ENCODE measurements around the gene PICK1.

PICK1 gene

DNA sequence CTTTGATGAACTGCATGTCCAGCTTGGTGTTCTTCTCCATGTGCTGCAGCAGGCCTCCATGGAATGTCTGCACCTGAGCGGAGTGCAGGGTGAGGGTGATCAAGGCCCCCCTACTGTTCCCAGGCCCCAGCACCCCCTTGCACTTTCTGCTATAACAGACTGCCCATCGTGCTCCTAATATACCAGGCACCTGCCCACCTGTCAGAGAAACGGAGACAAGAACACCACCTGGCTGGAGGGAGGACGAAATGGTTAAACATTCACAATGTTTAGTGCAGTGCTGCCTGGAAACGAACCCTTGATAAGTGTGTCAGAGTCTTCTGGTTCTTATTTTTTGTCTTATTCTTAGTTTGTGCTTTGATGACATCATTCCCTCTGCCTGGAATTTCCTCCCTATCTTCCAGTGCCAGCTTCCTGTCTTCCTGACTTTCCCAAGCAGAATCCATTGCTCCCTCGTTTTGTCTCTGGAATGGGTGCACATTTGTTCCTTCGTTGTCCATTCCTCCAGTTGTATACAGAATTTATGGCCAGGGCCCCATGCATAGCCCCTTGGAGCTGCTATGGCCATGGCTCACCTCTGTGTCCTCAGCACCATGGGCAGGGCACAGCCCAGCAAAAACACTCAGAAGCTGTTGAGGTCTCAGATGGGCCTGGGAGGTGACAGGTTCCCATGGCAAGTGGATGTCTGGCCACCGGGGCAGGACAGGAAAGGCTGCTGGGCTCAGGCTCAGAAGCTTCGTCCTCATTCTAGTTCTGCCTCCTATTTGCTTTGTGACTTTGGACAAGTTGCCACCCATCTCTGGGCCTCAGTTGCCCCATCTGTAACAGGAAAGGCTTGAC, 41.4 kb downstream of the PICK1 start:
- H3K27me3 ChIP-seq (ENCODE audit: control insufficient read depth, insufficient read depth, low read length): no peaks in the 10 kb centered on the region
- TF ChIP-seq, protein P1, sequence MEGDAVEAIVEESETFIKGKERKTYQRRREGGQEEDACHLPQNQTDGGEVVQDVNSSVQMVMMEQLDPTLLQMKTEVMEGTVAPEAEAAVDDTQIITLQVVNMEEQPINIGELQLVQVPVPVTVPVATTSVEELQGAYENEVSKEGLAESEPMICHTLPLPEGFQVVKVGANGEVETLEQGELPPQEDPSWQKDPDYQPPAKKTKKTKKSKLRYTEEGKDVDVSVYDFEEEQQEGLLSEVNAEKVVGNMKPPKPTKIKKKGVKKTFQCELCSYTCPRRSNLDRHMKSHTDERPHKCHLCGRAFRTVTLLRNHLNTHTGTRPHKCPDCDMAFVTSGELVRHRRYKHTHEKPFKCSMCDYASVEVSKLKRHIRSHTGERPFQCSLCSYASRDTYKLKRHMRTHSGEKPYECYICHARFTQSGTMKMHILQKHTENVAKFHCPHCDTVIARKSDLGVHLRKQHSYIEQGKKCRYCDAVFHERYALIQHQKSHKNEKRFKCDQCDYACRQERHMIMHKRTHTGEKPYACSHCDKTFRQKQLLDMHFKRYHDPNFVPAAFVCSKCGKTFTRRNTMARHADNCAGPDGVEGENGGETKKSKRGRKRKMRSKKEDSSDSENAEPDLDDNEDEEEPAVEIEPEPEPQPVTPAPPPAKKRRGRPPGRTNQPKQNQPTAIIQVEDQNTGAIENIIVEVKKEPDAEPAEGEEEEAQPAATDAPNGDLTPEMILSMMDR (IDR thresholded peaks at IDR 0.05): no peak
- H3K36me3 ChIP-seq (ENCODE audit: control insufficient read depth, insufficient read depth, low read length): no peaks in the 10 kb centered on the region
- H2AFZ ChIP-seq: no peak overlapping the region
- no peaks in the 10 kb centered on the region for H3K9me3 ChIP-seq (ENCODE audit: control insufficient read depth, low read length)
- no peak overlapping the region for H3K27ac ChIP-seq
- no peaks in the 10 kb centered on the region for H3K4me1 ChIP-seq
- H3K4me2 ChIP-seq (ENCODE audit: low read length): no peak overlapping the region
- H3K79me2 ChIP-seq: no peaks in the 10 kb centered on the region
- no peak overlapping the region for H3K9ac ChIP-seq
- no peak overlapping the region for H3K4me3 ChIP-seq (ENCODE audit: low read depth, low read length)

DNA sequence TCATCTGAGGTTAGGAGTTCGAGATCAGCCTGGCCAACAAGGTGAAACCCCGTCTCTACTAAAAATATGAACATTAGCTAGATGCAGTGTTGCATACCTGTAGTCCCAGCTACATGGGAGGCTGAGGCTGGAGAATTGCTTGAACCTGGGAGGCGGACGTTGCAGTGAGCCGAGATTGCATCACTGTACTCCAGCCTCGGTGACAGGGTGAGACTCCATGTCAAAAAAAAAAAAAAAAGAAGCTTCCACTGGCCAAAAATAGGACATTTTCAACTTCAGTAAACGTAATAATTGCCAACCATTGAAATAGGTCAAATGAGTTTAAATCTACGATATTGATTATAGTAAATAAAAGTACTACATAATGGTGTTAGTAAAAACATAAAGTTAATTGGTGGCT, 46.4 kb downstream of the PICK1 start:
- Histone ChIP-seq H3K27ac (no peak overlapping the region), H3K9ac (no peak overlapping the region), H3K79me2 (no peaks in the 10 kb centered on the region), H2AFZ (no peak overlapping the region), H3K4me2 (ENCODE audit: low read length) (no peak overlapping the region), H3K27me3 (ENCODE audit: control insufficient read depth, insufficient read depth, low read length) (no peaks in the 10 kb centered on the region), H3K4me1 (no peaks in the 10 kb centered on the region), H3K36me3 (ENCODE audit: control insufficient read depth, insufficient read depth, low read length) (no peaks in the 10 kb centered on the region), H3K9me3 (ENCODE audit: control insufficient read depth, low read length) (no peaks in the 10 kb centered on the region), H3K4me3 (ENCODE audit: low read depth, low read length) (no peak overlapping the region)
- TF ChIP-seq, protein P1 (IDR thresholded peaks at IDR 0.05): no peak

DNA sequence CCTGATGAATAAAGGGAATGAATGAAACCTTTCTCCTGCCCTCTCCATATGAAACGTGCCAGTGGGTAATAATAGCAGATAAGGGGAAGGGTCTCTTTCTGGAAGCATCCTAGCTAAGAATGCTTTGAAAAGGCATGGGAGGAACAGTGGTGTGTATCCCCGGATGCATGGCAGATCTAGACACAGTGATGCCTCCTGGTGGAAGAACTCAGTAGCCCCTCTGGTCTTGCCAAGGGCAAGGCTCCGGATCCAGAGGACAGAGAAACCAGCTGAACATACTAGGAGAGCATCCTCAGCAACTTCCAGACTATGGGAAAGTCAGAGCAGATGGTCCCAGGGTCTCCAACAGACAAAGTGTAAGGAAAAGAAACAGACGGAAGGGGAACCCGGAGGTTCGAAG, 46.9 kb downstream of the PICK1 start:
- H3K9ac ChIP-seq: no peak overlapping the region
- no peaks in the 10 kb centered on the region for H3K36me3 ChIP-seq (ENCODE audit: control insufficient read depth, insufficient read depth, low read length)
- H3K4me3 ChIP-seq (ENCODE audit: low read depth, low read length): no peak overlapping the region
- no peaks in the 10 kb centered on the region for H3K27me3 ChIP-seq (ENCODE audit: control insufficient read depth, insufficient read depth, low read length)
- no peaks in the 10 kb centered on the region for H3K4me1 ChIP-seq
- H3K27ac ChIP-seq: no peak overlapping the region
- H3K79me2 ChIP-seq: no peaks in the 10 kb centered on the region
- H3K4me2 ChIP-seq (ENCODE audit: low read length): no peak overlapping the region
- H2AFZ ChIP-seq: no peak overlapping the region
- H3K9me3 ChIP-seq (ENCODE audit: control insufficient read depth, low read length): no peaks in the 10 kb centered on the region
- TF ChIP-seq, protein P1 (IDR thresholded peaks at IDR 0.05): no peak

DNA sequence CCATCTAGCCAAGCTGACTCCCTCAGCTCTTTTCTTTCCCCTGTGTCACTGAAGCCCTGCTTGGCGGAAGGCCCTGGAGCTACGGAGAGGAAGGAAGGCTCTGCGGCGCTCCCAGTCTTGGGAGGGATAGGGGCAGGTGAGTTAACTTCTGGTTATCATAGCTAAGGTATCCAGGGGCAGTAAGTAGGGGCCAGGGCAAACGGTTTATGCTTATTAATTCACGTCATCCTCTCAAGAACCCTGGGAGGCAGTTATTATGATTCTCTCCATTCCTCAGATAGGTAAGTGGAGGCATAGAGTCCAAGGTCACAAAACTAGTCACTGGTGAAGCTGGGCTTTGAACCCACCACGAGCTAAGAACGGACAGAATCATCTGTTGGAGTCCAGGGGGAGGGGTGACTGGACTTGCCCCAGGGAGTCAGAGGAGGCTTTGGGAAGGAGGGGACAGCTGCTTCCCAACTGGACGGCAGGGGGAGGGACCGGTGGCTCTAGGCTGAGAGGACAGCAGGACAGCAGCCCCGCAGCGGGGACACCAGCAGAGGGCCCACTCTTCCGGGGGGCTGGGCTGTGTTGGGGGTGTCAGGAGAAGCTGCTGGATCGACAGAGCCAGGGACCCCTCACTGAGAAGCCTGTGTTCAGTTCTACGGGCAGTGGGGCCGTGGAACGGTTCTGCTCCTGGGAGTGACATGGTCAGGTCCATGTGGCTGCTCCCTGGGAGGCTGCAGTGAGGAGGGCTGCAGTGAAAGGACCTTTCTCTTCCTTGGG, 49.8 kb downstream of the PICK1 start:
- Histone ChIP-seq H3K9ac (no peak overlapping the region), H3K4me3 (ENCODE audit: low read depth, low read length) (no peak overlapping the region), H2AFZ (no peak overlapping the region), H3K79me2 (no peaks in the 10 kb centered on the region), H3K27ac (no peak overlapping the region), H3K36me3 (ENCODE audit: control insufficient read depth, insufficient read depth, low read length) (no peaks in the 10 kb centered on the region), H3K4me2 (ENCODE audit: low read length) (no peak overlapping the region), H3K4me1 (no peaks in the 10 kb centered on the region), H3K27me3 (ENCODE audit: control insufficient read depth, insufficient read depth, low read length) (no peaks in the 10 kb centered on the region), H3K9me3 (ENCODE audit: control insufficient read depth, low read length) (no peaks in the 10 kb centered on the region)
- TF ChIP-seq, protein P1 (IDR thresholded peaks at IDR 0.05): no peak
